GM18511 (cell line): Measurements from ENCODE around the gene DNAH5.

Experiments used
- ATAC-seq: cut with Tn5 transposase; IDR thresholded peaks from one replicate; pipeline ENCODE4 v1.9.1; 2021; ENCODE audit warnings: mild to moderate bottlenecking, moderate library complexity; ENCODE audit not compliant: unreplicated experiment

Gene DNAH5

DNA sequence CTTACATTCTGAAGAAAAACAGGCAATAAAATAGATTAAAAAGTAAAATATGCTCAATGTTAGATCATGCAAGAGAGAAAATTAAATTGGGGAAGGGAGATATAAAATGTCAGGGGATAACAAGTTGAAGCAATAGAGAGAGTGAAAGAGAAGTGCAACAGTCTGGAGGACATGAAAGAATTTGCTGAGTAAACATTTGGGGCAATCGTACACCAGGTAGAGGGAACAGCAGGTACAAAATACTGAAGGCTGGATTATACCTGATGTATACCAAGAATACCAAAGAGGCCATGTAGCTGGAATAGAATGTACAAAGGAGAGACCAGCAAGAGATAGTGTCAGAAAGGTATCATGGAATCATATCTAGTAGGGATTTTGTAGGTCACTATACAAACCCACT is 300.8 kb downstream of the DNAH5 start:
- no peak for ATAC-seq

DNA sequence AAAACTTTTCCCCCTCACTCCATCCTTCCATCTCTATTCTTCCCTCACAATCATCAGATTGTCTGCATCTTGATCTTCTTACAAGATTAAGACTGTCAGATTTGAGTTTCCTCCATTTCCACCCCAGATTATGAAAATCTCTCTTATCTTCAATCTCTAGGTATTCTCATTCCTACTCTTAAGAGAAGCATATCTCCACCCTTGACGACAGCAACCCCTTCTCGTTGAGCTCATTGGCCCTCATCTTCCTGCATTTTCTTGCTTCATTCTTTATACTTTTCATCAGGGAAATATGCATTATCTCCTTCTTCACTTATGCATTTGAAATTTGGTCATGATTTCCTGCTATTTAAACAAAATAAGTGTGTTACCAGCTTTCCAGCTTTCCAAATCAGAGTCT is 301.3 kb downstream of the DNAH5 start:
- ATAC-seq: no peak
